Fibroblast of peridontal ligament (primary cell): ENCODE results near the gene YAP1.
A peak's percentile ranks its signal among the peaks of the same experiment; 100 is the strongest.
"Not testable (repeated sequence)": the region's sequence is repeated elsewhere in the genome, so short reads cannot be mapped to it uniquely, and the experiment has no call there.

Experiments
- DNase-seq: peaks from one replicate; pipeline ENCODE4 v3.0.0-alpha.2; 2010; ENCODE audit errors: extremely low read depth

Gene YAP1

DNA sequence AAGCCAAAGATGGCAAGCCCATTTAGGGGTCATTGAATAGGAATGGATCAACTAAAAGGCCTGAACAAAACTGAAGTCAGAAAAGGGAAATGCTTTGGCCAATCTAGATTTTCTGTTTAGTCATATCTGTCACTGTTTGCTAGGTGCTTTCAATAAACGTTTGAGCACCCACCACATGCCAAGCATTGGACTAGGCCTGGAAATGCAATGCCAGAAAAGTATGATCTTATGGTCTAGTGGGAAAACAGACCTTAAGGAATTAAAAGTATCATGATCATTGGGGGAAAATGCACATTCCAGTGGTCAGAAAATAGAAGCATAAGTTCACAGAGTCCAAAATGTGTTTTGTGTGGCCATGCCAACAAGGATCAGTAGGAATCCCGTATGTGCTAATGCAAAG, 130.3 kb downstream of the YAP1 start:
- peak; percentile 87 for DNase-seq

- no peak for DNase-seq
Observed at GRCh38 chr11:102241026-102241425, 130.8 kb downstream of the YAP1 start.

GRCh38 chr11:102243399-102243884, 133.2 kb downstream of the YAP1 start:
- DNase-seq = no peak

DNA sequence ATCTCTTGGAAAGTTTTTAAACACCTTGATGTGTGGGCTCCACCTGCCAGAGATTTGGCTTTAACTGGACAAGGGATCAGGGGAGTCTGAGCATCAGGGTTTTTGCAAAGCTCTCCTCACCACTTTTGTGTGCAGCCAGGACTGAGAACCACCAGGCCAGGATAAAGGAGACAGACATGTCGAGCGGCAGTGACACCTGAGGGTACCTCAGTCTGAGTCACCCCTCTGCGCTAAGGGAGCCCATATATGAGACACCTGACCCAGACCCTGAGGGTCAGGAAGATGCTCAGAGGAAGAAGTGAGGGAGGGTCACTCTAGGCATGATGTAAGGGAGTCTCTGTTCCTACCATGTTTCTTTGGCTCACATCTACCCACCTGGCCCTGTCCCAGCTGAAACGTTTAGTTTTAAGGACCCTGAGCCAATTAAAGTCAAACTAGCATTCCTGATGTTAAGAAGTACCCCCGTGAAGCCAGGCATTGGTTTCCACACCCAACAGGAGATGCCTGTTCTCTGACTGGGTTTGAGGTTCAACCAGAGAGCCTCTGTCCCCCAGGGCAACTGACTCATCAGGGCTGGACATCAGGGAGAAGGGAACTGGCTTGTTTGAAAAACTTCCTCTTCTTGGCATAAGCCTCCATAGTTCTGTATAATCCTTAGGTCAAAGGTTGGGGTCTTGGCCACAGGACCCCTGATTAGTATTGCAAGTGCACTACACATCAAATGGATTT, 134.6 kb downstream of the YAP1 start:
- DNase-seq = peak; percentile 87

GRCh38 chr11:102251423-102251822, 141.2 kb downstream of the YAP1 start:
- DNase-seq = no peak

GRCh38 chr11:102252339-102252891, 142.2 kb downstream of the YAP1 start:
- no peak for DNase-seq

DNA sequence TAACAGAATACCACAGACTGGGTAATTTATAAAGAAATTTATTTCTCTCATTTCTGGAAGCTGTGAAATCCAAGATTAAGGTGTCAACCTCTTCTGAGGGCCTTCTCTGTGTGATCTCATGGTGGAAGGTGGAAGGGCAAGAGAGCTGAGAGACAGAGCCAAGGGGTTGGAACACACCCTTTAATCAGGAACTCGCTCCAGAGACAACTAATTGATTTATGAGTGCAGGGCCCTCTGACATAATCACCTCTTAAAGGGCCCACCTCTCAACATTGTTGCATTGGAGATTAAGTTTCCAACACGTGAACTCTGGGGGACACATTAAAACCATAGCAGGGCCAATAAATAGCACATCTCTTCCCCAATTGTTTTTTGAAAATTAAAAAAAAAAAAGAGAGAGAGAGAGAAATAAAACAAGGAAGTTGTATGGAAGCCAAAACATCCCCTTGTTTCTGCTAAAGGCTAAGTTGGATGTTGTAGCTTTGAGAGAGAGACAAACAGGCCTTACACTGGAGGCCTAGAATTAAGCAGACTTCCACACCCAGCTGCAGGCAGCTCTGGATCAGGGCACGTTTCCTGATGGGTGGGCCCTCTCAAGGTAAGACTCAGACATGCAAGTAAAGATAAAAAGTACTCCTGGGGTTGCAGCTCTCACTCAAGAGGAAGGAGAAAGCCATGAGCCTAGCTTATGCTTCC, 142.9 kb downstream of the YAP1 start:
- no peak for DNase-seq

DNA sequence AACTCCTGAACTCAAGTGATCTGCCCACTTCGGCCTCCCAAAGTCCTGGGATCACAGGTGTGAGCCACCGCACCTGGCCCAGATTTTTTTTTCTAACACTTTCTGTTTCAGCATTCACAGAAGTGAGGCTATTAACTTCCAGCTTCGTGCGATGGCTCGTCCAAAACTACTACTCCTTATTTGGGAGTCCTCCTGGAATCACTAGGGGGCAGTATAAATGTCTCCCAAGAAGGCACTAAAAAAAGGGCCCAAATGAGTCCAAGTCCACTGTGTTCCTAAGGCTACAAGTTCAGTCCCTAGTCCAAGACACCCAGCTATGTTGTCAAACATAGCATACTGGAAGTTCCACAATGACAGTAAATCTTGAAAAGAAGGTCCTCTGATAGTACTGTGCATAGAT, 143.8 kb downstream of the YAP1 start:
- no peak for DNase-seq

DNA sequence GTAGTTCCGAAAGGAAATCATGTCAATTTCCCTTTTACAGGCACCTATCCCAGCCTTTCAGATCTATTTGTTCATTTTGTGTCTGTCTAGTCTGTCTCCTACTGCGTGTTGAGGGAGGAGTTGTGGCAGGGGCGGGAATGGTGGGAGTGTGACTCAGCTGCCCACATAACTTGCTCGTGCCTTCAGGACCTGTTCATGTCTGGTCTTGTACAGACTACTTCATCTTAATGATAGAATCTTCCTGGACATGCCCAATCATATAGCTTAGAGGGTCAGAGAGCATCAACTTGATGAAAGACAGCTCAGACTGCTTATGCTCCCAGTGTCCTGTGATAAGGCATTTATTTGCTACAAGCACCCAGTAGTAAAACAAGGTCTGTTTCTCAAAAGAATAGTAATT, 146.0 kb downstream of the YAP1 start:
- DNase-seq = peak; percentile 61

DNA sequence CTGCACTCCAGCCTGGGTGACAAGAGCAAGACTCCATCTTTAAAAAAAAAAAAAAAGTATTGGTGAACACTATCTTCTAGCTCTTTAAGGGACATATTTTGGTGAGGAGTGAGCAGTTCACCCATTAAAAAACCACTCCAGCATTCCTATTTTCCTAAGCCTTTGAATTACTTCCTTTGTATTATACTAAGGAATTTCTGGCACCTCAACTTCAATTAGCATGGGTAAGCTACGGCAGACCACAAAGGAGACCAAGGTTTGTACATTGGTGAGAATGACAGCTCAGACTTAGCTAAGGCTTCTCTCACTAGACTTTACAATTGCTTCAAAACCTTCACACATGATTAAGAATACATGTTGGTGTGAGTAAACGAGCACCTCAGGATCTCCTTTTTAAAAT, 150.0 kb downstream of the YAP1 start:
- no peak for DNase-seq

DNA sequence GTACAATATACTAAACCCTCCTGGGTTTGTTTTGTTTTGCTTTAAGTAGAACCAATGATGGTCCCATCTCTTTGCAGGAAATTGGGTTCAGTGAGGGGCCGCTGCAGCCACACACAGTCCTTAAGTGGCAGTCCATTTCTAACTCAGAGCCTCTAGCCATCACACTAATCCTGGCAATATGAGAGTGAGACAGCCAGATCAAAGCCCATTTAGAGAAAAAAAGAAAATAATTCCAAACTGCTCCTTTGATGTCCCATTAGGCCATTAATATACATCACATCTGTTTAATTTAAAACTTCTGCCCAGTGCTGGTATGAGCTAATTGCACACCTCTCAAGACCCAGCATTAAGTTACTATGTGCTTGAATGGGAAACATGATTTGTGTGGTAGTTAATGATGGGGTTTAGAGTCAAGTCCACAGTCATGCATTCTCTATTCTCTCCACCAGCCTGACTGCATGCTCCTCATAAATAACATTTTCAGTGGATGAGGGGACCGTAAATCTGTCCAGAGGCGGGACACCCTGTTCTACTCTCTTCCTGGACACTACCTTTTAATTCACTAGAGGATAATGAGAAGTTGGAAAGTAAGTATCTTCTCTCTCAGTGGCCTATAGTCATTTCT, 153.2 kb downstream of the YAP1 start:
- DNase-seq = no peak

GRCh38 chr11:102264704-102265103, 154.5 kb downstream of the YAP1 start:
- DNase-seq = not testable (repeated sequence)

- peak; percentile 80 for DNase-seq
Observed at GRCh38 chr11:102266099-102266498, 155.9 kb downstream of the YAP1 start.

DNA sequence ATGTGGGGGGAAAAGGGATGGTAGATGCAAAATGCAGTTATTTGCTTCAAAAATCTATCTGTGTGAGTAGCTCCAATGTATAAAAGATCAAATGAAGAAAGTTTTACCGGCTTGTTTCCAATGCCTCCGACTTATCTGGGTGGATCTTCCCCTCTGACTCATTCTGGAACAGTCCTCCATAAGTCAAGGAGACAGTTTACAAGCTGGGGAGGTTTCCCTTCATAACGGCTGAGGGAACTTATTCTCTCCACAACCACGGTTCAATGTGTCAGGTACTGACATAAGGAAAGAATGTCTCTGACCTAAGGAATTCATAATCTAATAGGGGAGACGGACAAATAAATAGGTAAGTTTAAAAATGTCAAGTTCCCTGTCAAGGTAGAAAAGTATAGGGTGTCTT, 157.4 kb downstream of the YAP1 start:
- DNase-seq = peak; percentile 39

DNA sequence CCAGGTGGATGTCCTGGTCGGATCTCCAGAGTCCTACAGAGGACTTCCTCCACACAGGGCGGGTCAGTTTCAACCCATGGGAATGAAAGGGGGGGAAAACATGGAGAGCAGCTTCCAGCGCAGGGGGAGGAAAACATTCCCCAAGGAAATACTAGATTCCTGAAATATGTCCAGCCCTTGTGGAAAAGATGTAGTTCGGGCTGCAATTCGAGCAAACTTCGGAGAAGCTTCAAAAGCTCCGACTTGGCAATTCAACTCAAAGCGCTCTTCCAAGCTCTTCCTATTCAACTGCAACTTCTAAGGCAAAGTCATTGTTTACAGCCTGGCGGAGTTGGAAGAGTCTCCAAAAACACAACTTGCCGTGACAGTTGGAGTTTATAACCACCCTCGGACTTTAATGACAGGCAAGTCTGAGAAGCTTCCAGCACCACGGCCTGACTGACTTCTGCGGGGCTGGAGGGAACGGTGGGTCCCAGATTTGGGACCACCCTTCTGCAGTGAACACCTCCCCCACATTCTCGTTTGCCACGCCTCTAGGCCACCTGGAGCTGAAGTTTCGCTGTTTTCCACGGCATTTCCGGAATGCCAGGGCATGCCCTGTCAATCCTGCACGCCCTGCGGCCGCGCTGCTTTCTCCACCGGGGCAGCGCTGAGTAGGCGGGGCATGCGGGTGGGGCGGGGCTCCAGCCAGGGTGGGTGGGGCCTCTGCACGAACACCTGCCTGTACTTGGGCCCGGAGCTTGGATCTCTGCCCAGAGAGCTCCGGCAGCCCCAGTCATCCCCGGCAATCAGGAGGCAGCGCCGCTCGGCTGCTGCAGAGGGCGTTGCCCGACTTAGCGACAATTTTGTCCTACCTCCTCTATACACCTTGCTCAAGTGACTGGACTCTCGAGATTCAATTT, 158.1 kb downstream of the YAP1 start:
- peak; percentile 43 for DNase-seq

- no peak for DNase-seq
Observed at GRCh38 chr11:102268985-102269470, 158.8 kb downstream of the YAP1 start.

- DNase-seq = peak; percentile 31
Observed at GRCh38 chr11:102269927-102270326, 159.7 kb downstream of the YAP1 start.

DNA sequence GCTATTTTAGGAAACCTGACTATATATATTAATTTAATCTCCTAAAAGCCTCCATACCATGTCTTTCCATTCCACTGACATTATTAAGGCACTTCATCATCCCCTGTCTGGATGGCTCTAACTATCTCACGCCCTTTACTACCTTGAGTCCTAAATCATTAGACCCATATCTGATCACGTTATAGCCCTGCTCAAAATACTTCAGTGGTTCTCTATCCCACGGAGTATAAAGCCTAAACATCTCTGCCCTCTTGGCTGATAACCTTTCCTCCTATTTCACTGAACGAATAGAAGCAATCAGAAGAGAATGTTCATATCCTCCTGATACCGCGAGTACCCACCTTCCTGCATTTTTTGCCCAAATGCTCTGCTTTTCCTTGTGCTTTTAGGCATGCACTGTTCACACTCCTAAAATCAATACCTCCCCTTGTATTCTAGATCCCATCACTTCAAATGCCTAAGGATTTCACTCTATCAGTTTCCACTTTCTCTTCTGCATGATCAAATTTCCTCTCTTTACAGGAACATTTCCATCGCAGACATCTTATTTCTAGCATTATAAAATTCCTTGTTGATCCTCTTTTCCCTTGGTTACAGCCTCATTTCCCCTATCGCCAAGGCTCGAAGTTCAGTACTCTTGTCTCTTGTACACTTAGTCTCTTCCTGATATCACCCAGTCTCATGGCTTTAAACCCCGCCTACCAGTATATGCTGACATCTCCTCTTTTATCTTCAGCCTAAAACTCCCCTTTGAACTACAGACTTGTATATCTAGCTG, 162.0 kb downstream of the YAP1 start:
- DNase-seq = no peak

DNA sequence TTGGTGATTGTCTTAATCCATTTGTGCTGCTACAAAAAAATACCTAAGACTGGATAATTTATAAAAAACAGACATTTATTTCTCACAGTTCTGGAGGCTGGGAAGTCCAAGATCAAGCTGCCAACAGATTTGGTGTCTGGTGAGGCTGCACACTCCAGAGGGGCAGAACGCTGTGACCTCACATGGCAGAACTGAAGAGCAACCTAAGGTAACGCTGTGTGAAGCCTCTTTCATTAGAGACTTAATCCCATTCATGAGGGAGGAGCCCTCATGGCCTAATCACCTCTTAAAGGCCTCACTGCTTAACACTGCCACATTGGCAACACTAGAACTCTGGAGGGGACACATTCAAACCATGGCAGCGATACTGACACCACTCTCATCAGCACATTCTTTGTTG, 164.4 kb downstream of the YAP1 start:
- no peak for DNase-seq

- peak; percentile 80 for DNase-seq
Observed at GRCh38 chr11:102276362-102276761, 166.1 kb downstream of the YAP1 start.

DNA sequence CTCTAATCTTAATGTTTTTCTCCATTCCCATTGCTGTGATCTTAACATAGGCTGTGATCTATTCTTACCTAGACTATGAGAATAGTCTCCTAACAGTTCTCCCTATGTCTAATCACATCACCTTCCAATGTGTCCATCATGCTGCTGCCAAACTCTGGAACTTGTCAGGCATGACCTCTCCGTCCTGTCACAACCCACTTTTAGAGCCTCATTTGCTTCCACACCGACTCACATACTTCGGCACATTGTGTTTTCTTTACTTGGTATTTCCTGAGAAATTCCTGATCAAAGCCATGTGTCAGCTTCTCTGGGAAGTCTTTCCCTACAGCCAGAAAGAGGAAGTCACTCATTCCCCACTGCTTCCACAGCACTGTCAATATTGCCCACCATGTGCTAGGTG, 166.5 kb downstream of the YAP1 start:
- peak; percentile 50 for DNase-seq
